NCI-H82 treated with DMSO at 0.1 percent for 48 hours (cell line): Measurements from ENCODE around the gene NNMT.

ENCODE experiments used
- DNase-seq: peaks from one replicate; lab custom pipeline; 2025; ENCODE audit not compliant: unreplicated experiment; lab: John Stamatoyannopoulos, UW

NNMT gene

DNA sequence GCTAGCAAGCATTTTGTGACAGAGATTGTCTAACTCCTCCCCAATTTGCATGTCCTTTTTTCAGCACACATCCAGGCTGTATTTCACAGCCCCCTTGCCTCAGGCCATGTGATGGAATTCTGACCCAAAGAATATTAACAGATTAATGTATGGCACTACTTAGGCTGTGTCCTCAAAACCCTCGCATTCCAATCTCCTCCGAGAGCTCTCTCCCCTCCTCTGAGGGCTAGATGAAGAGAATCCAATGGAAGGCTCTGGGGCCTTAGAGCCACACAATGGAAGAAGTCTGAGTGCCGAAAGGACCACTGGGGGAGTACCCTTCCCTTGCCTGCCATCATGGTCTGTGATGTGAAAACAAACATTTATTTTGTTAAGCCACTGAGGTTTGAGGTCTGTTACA, 13.7 kb upstream of the NNMT start:
- DNase-seq = no peak

DNA sequence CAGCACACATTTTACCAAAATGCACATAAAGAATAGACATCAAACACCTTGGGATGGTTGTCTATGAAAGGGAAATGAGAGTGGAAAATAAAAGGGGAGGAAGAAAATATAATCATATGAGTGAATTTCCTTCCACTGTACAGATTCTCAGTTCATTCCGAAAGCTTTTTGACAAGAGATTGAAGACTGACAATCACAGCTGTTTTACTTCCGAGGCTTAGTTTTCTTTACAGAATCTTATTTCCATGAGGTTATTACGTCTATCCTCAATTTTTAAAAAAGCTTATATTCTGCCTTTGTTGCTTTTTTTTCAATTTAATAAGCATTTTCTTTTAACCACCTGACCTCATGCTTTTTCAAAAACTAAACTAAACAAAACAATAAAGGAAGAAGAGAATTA, 12.8 kb upstream of the NNMT start:
- DNase-seq = no peak

- no peak for DNase-seq
These were observed 12.2 kb upstream of the NNMT start for GRCh38 chr11:114284021-114284420.

- no peak for DNase-seq
These were observed 11.3 kb upstream of the NNMT start for GRCh38 chr11:114284914-114285313.

- DNase-seq = no peak
These were observed 10.6 kb upstream of the NNMT start for GRCh38 chr11:114285599-114285998.

DNA sequence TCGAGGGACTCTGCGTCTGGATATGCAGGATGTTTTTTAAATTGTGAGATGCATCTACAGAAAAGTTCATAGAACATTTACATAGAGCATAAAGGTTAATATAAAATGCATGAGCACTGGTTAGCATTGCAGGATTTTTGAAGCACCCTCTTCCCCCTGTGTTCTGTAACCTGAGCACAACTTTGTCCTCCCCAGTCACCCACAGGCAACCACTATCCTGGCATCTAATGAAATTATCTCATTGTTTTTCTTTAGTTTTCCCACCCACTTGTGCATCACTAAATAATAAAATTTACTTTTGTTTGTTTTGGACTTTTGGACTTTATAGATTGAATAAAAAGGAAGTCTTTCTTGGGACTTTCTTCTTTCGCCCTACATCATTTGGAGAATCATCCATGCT, 10.0 kb upstream of the NNMT start:
- DNase-seq = no peak

DNA sequence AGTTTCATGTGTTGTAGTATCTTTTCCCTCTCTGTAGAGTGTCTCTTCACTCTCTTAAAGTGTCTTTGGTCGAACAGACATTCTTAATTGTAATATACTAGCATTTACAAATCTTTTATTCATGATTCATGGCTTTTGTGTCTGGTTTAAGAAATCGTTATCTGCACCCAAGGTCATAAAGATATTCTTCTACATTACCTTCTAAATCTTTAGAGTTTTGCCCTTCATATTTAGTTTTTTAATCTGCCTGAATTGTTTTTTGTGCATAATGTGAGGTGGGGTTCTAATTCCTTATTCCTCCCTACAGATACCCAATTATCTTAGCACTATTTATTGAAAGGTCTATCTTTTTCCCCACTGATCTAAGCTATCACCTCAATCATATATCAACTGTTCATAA, 9.0 kb upstream of the NNMT start:
- DNase-seq = no peak

GRCh38 chr11:114288136-114288535, 8.1 kb upstream of the NNMT start:
- no peak for DNase-seq

GRCh38 chr11:114289779-114290178, 6.4 kb upstream of the NNMT start:
- DNase-seq = no peak

- no peak for DNase-seq
These were observed 5.5 kb upstream of the NNMT start for GRCh38 chr11:114290503-114291235.

GRCh38 chr11:114291381-114291780, 4.8 kb upstream of the NNMT start:
- DNase-seq = no peak

- no peak for DNase-seq
These were observed 4.1 kb upstream of the NNMT start for GRCh38 chr11:114291842-114292680.

DNA sequence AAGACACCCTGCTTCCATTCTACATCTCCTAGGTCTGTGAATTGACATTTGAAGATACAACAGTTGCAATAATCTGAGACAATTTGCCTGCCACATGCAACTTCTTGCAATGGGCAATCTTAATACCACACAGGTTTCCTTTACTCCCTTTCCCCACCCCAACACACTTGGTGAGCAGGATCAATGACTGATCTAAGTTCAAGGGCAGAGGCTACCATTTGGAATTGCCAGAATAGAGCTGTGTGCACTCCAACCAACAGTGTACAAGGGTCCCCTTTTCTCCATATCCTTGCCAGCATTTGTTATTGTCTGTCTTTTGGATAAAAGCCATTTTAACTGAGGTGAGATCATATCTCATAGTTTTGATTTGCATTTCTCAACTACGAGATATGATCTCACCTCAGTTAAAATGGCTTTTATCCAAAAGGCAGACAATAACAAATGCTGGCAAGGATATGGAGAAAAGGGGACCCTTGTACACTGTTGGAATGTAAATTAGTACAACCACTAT, 2.9 kb upstream of the NNMT start:
- no peak for DNase-seq

GRCh38 chr11:114296605-114297372, 590 bp downstream of the NNMT start:
- DNase-seq = no peak

GRCh38 chr11:114297806-114298709, 1.9 kb downstream of the NNMT start:
- no peak for DNase-seq

- no peak for DNase-seq
These were observed 2.5 kb downstream of the NNMT start for GRCh38 chr11:114298710-114299109.

GRCh38 chr11:114301088-114301487, 4.9 kb downstream of the NNMT start:
- no peak for DNase-seq

- DNase-seq = no peak
These were observed 5.7 kb downstream of the NNMT start for GRCh38 chr11:114301927-114302326.

- DNase-seq = no peak
These were observed 6.5 kb downstream of the NNMT start for GRCh38 chr11:114302663-114303062.

GRCh38 chr11:114304065-114304464, 7.9 kb downstream of the NNMT start:
- DNase-seq = no peak
